HG03159 (cell line): Measurements from ENCODE around the gene UBA1.
"Not testable (repeated sequence)": the region's sequence is repeated elsewhere in the genome, so short reads cannot be mapped to it uniquely, and the experiment has no call there.

Experiments
- ATAC-seq: cut with Tn5 transposase; IDR thresholded peaks from one replicate; pipeline ENCODE4 v1.9.1; 2021; ENCODE audit warnings: mild to moderate bottlenecking, moderate library complexity; ENCODE audit not compliant: unreplicated experiment

Gene UBA1

DNA sequence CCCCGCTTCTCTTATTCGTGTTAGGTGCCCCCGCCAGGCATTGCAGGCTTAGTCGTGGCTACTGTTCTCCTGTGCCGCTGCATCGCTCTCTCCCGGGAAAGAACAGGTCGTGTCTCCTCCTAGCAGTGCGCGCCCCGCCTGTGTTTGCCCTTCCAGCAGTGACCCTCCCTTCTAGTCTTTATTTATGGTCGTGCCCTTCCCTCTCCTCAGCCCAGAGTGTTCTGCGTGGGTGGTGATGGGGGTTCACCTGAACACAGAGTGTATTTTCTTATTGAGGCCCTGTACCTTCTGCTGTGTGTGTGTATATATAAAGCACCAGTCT, 54.3 kb downstream of the UBA1 start:
- no peak for ATAC-seq

GRCh38 chrX:47248576-47248975, 54.9 kb downstream of the UBA1 start:
- ATAC-seq = no peak

DNA sequence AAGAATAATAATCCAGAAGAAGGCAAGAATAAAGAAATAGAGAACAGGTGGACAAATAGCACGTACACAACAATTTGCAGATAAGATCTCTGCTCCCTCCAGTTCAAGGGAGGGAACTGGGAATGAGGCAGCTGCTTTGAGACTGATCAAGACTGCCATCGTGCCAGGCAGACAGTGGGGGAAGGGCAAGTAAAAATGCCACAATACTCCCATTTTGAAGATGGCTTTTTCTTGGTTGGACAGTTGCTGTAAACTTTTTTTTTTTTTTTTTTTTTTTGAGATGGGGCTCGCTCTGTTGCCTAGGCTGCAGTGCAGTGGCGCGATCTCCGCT, 56.4 kb downstream of the UBA1 start:
- ATAC-seq = no peak

- ATAC-seq = not testable (repeated sequence)
These were observed 64.0 kb downstream of the UBA1 start for GRCh38 chrX:47257620-47258019.
